Sciatic nerve (tissue), 2 donors: ENCODE data around the gene GNAI2. TPM values are rescaled to one million over a fixed set of nuclear protein-coding genes. Genes with fewer than 3 reads are reported as not detected.
"Not testable (repeated sequence)": the region's sequence is repeated elsewhere in the genome, so short reads cannot be mapped to it uniquely, and the experiment has no call there.

ENCODE experiments used
- ATAC-seq: fragments of 200-7000 bp; cut with Tn5 transposase; one replicate; pipeline ENCODE4 v1.9.1; 2020; ENCODE audit warnings: mild to moderate bottlenecking, moderate library complexity
- DNase-seq: peaks from one replicate; pipeline ENCODE4 v3.0.0-alpha.2; 2020; ENCODE audit warnings: low spot score
- intact Hi-C: fragments of 100-400 bp; cut with DNase I; formaldehyde crosslinking; loops from one replicate; pipeline ENCODE4 v1.14.2; 2022
- total RNA-seq: library from RNA; stranded (reverse); fragmentation: NEBNext Ultra II Directional; extraction: Animal tissue kit (Norgen Biotek cat#: 25700); gene quantifications from one replicate; pipeline ENCODE4 v1.2.1, GENCODE V29; 2021
- donor health status: DM: no; HTN: no; CAD: no.
- donor health status: DM: no; HTN: no; CAD: no.

GNAI2 gene
- total RNA-seq, 1 donor from 2014 or later = 313 TPM

GRCh38 chr3:50219285-50219684, 16.7 kb upstream of the GNAI2 start:
- ATAC-seq = no peak
- intact Hi-C loops = no loop called here

GRCh38 chr3:50220109-50220508, 15.9 kb upstream of the GNAI2 start:
- no peak for ATAC-seq
- no peak for DNase-seq
- intact Hi-C loops = no loop called here

More at GRCh38 chr3:50219285-50219684, 16.7 kb upstream of the GNAI2 start:
- DNase-seq = no peak

DNA sequence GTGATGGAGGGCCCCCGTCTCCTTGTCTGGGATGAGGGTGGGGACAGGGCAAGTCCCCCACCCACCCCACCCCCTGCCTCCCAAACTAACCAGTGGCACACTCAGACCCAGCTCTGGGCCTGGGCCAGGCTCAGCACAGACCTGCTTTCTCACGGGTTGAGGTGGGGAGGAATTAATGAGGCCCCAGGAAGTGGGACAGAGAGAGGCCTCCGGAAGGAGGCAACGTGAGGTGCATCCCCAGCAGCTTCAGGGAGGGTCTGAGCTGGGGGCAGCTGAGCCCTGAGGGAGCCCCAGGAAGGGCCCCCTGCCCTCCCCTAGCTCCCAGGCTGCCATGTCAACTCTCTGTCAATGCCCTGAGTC, 15.0 kb upstream of the GNAI2 start:
- no peak for ATAC-seq
- intact Hi-C loops = no loop called here
- DNase-seq = no peak

DNA sequence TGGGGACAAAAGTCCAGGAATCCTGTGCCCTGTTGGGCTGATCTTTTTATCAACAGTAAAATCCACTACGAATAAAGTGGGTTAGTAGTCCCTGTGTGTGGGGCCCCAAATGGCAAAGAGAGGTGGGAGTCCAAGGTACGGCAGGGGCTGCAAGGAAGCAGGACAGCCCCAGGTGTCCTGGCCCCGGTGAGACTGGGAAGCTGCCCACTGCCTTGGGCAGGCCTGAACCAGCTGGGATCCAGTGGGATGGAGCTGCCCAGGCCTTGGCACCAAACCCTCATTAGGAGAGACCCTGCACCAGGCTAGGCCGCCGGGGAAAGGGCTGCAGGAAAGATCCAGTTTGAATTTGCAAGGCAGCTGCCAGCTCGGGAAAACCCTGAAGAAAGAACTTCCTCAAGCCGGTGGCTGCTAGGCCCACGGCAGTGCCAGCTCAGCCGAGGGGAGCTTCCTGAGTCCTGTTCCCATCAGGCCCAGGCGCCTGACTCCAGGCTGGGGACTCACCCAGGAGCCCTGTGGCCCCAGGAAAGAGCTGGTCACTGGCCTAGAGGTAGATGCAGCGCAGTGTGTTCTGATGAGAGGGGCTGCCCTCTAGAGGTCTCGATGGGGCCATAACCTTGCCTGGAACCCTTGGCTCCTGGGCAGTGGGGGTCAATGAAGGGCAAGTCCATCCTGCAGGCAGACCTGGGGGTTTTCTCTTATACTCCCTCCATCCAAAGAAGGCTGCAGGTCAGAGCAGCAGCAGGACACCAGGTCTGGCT, 14.4 kb upstream of the GNAI2 start:
- ATAC-seq (no peak), DNase-seq (no peak)
- intact Hi-C loops = no loop called here

DNA sequence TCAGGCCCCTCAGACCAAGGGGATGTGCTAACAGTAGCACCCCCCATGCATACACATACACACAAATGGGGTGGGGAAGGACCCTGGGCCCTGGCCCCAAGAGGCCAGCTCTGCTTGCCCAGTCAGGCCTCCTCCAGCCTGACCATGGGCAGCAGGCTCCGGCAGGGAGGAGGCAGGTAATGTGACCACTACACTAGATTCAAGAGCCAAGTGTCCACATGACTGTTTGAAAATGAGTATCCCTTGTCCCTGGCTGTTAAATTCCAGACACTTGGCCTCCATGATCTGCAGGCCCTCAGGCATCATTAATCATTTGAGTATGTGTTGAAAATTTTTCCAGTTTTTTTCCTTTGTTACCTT, 13.9 kb upstream of the GNAI2 start:
- ATAC-seq (no peak), DNase-seq (no peak)
- intact Hi-C loops = no loop called here

DNA sequence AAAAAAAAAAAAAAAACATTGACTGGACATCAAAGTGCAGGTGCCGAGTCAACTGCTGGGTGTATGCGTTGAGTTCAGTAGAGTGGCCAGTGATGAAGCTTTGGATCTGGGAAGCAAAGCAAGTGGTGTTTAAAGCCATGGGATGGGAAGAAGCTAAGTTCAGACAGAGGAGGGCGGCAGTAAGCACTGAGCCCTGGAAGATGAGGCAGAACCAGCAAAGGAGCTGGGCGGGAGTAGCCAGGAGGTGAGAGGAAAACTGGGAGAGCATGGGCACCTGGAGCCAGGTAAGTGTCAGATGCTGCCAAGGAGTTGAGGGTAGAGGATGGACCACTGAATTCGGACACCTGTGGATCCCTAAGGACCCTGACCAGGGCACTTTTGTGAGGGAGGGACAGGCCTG, 11.4 kb upstream of the GNAI2 start:
- no peak for DNase-seq
- ATAC-seq = no peak
- intact Hi-C loops = loop anchor here (2.0 kb wide), 1 partner anchor 30 kb away; no protein-coding TSS in a partner anchor

DNA sequence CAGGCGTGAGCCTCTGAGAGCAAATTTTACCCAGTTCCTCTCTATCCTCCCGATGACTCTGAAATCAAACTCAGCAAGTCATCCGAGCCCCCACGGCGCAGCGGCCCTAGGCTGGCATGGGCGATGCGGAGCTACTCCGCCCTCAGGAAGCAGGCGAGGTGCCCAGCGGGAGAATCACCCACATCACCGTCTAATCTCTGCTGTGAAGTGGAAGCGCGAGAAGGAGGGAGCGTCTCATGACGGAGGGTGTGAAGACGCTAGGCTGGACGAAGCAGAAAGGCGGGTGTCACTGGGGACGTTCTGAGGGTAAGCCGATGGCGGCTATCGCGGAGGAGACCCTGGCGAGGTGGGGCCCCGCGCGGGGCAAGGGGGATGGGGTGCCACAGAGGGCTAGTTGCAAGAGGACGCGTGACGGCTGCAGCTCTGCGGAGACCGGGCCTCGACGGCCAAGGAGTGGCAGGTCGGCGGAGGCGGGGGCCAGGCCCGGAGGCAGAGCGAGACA, 9.1 kb upstream of the GNAI2 start:
- intact Hi-C loops = no loop called here
- ATAC-seq (peak; percentile 56), DNase-seq (no peak)

DNA sequence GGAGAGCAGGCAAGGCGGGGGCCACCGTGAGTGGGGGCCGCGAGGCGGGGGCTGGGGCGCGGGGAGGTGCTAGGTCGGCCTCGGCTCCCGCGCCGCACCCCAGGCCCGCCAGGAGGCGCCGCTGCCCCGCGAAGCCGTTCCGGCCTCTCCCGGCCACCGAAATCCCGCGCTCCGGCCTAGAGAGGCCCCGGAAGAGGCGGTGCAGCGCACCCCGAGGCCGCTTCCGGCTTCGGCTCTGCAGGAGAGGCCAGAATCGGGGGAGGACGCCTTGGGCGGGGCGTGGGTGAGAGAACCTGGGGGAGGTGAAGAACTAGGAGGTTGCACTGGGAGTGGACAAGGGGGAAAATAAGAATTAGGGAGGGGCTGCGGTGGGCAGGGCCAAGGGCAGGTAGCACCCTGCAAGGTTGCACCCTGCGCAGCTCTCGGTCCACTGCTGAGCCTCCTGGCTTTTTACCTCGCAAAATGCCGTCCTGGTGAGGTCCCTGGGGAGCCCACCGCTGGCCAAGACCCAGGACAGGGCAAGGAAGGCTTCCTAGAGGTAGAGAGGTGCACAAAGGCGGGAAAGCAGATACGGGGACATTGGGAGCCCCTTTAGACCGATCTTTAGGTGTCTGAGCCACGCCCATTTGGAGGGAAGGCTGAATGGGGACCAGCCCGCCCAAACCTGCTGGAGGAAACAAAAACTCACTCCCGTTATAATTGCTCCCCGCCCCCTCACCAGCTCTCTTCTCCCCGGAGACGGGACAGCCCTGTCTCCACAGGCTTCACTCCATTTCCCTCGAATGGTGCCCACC, 8.4 kb upstream of the GNAI2 start:
- DNase-seq = peak; percentile 94
- intact Hi-C loops = loop anchor here (2.0 kb wide), 1 partner anchor 47 kb away; no protein-coding TSS in a partner anchor
- peak; percentile 87 for ATAC-seq

GRCh38 chr3:50228184-50228763, 7.7 kb upstream of the GNAI2 start:
- intact Hi-C loops = loop anchor here (2.0 kb wide), 1 partner anchor 47 kb away; no protein-coding TSS in a partner anchor
- not testable (repeated sequence) for ATAC-seq, DNase-seq

DNA sequence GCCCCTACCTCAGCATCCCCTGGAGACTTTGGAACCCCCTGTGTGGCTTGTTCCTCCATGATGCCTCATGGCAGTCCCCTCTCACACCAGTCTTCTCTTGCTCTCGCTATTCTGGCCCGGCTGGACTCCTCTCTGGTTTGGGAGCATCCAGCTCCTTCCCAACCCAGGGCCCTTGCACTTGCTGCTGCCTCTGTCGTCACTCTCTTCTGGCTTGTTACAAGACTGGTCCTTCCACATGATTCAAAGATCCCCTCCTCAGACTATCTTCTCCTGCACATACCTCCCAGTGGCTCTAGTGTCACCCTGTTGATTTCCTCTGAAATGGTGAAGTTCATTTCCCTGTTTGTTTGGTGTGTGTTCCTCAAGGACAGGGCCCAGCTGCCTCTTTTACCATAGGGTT, 6.5 kb upstream of the GNAI2 start:
- DNase-seq (no peak), ATAC-seq (no peak)
- intact Hi-C loops = loop anchor here (2.0 kb wide), 1 partner anchor 45 kb away; no protein-coding TSS in a partner anchor

DNA sequence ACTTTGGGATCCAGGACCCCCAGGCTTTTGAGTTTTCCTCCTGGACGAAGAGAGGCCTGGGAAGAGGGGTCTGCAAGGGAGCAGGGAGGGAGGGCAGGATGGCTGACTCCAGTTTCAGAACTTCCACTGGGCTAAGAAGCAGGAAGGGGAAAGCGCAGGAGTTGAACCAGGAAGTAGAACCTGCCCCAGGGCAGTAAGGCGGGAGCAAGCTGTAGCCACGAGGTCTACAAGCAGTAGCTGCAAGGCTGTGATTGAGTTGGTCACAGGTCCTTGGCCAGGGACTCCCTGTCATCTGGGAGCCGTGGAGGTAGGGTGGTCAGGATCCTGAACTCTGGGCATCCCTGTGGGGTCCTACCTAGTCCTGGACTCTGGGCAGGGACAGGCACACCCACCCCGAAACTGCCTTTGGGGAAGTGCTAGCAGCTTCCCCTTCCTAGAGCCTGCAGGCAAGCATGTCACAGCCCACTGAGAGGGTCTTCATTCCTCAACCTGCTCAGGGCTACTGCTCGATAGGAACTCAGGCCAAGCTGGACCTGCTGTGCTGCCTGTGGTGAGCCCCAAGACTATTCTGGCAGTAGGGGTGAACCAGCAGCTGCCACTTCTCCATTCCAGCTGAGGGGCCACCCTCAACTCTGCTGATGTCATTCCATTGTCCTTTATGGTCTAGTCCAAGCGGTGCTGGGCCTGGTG, 5.8 kb upstream of the GNAI2 start:
- DNase-seq (no peak), ATAC-seq (no peak)
- intact Hi-C loops = no loop called here

GRCh38 chr3:50230794-50231125, 5.2 kb upstream of the GNAI2 start:
- ATAC-seq (no peak), DNase-seq (no peak)
- intact Hi-C loops = no loop called here

DNA sequence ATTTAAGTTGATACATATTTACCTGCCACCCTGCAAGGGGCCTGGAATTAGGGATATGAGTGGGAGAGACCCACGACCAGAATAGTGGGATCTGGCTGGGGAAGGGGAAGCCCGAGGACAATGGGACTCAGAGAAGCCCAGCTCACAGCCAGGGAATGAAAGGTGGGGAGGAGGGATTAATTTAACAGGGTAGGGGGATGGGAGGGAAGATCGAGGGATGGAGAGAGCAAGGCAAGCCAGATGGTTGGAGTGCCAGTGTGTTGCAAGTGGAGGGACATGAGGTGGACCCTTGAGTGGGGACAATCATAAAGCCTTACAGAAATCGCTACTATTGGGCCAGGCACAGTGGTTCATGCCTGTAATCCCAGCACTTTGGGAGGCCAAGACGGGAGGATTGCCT, 4.4 kb upstream of the GNAI2 start:
- no peak for ATAC-seq
- intact Hi-C loops = no loop called here

GRCh38 chr3:50232303-50232702, 3.7 kb upstream of the GNAI2 start:
- intact Hi-C loops = no loop called here
- DNase-seq (no peak), ATAC-seq (no peak)

More for the DNA sequence above, 4.4 kb upstream of the GNAI2 start:
- no peak for DNase-seq

- intact Hi-C loops = no loop called here
- DNase-seq = no peak
- ATAC-seq = no peak
These were observed 2.8 kb upstream of the GNAI2 start for GRCh38 chr3:50233176-50233575.

- ATAC-seq (no peak), DNase-seq (no peak)
- intact Hi-C loops = no loop called here
These were observed 604 bp downstream of the GNAI2 start for GRCh38 chr3:50236484-50237132.

DNA sequence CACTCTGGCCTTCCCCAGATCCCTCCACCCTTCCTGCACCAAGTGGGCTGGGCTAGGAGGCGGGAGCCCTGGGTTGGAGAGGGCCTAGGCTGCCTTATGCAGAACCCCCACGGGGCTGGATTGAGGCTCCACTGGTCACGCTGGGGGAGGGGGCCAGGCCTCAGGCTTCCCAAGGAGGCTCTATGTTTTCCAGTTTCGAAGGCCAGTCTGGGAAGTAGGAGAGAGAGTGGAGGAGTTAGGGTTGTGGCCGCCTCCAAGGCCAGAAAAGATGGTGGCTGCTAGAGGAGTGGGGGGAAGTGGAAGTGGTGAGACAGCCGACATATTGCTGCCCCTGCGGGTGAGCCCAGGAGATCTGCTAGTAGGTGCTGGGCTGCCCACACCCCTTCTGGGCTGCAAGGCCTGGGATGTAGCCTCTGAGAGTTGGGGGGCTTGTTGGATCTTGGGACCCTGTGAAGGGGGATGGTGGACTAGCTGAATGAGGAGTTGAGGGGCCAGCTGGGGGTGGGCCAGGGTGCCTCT, 1.2 kb downstream of the GNAI2 start:
- no peak for ATAC-seq
- intact Hi-C loops = no loop called here

GRCh38 chr3:50237754-50238548, 1.9 kb downstream of the GNAI2 start:
- DNase-seq (peak; percentile 89), ATAC-seq (peak; percentile 56)
- intact Hi-C loops = no loop called here

More for the DNA sequence above, 1.2 kb downstream of the GNAI2 start:
- DNase-seq = no peak
